ENCODE results near the gene ACTL10.
"Not testable (repeated sequence)": the region's sequence is repeated elsewhere in the genome, so short reads cannot be mapped to it uniquely, and the experiment has no call there.

Gene ACTL10

DNA sequence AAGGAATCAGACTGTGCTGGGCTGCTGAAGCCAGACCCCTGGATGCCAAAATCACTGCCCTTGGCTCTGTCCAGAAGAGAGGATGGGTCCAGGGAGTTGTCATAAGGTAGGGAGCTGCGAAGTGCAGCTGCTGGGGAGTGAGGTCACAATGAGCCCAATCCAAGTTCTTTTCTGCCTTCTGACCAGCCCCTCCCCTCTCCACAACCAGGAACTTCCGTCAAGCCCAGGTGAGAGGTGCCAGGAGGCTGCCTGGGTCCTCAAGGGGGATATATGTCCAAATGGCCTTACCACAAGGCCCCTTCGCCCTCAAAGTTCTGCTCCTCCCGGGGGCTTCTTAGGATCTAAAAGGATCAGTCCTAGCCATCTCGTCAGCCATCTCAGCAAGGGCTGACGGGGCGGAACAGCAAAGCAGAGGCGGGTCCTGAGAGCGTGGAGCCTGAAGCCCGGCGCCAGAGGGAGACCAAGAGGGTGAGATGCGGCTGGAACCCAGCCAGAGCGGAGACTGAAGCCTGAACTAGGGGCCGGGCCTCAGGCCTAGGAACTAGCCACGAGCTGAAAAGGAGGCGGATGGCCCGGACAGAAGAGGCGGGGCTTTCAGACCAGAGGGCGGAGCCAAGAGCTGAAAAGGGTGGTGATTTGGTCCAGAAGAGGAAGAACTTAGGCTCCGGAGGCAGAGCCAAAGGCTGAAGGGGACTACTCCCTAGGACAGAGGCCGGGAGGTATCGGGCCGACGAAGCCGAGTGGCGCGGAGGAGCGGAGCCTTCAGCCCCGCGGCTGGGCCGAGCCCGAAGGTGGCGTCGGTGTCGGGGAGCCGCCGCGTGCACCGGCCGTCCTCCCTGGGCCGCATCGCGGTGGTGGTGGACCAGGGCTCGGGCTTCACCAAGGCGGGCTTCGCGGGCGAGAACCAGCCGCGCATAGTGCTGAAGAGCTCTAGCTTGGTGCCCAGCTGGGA, at the start of gene ACTL10:
ACTL10 (plus strand) TSS at position 651 of the 952 bp plus-strand sequence. CDS start 555 bp downstream, outside the sequence.
- DNase-seq = peak; percentile 27 to 92 (median 83)

DNA sequence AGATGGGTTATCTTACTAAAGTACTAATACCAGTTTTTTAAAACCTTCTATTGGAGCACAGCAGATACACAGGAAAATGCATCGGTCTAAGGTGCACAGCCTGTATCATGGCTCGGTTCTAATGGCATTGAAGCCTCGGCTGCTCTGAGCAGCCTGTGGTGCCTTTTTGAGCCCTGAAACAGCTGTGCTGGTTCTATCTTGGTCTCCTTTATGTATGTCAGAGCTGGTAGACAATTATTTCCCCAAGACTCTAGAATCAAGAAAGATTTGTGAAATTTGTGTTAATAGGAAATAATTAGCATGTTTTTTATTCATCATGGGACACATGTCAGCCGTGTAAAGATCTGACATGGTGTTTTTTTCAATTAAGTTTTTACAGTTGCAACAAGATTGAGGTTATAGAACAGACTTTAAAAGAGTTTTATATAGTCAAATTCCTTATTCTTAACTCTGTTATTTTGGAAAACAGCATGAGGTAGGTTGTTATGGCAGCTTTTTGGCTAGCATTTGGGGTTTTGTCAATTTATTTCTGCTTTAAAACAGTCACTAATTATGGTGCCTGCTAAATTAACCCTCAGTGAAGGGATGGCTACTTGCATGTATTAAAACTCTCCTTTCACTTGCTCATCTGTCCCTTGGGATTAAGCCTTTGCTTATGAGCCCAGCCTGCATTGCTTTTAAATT, 44.9 kb upstream of the ACTL10 start:
- no peak for DNase-seq

- DNase-seq = no peak
Observed at GRCh38 chr20:33622705-33623365, 43.9 kb upstream of the ACTL10 start.

DNA sequence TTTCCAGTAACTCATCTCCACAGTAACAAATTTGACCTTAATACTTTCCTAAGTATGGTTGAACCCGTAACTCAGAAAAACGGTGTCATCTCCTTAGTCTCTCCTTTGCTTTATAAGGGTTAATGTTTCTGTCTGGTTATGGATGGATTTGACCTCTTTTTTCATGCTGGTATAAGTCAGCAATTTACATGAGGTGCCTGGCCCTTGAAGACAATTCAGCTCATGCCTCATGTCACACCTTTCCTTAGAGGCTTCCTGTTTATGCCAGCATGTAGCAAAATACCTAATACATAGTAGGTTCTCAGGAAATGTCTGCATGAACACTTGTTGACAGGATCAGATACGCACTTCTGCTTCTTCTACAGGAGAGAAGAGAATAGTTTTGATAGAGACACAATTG, 42.3 kb upstream of the ACTL10 start:
- no peak for DNase-seq

DNA sequence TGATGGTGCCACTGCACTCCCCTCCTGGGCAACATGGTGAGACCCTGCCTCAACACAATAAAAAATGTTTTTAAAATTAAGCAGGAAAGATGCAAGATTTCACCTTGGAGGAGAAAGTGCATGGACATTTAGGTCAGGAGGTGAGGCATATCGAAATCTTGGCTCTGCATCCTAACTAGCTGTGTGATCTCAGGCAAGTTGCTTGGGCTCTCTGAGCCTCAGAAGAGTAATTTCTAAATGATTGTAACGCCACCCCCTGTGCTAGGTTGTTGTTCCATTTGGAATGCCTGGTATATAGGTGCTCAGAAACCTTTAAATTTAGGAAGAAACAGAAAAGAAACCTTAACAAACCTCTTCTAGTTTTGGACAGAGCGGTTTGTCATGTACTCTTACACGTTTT, 40.6 kb upstream of the ACTL10 start:
- DNase-seq = no peak

- no peak for DNase-seq
Observed at GRCh38 chr20:33627577-33628216, 39.0 kb upstream of the ACTL10 start.

- no peak for DNase-seq
Observed at GRCh38 chr20:33629533-33629932, 37.2 kb upstream of the ACTL10 start.

GRCh38 chr20:33629979-33630378, 36.8 kb upstream of the ACTL10 start:
- DNase-seq = no peak

- no peak for DNase-seq
Observed at GRCh38 chr20:33630507-33630906, 36.2 kb upstream of the ACTL10 start.

- DNase-seq = not testable (repeated sequence)
Observed at GRCh38 chr20:33631910-33632309, 34.8 kb upstream of the ACTL10 start.

- DNase-seq = no peak
Observed at GRCh38 chr20:33635341-33635740, 31.4 kb upstream of the ACTL10 start.

- no peak for DNase-seq
Observed at GRCh38 chr20:33636776-33637175, 30.0 kb upstream of the ACTL10 start.

GRCh38 chr20:33640287-33640686, 26.5 kb upstream of the ACTL10 start:
- DNase-seq = no peak

GRCh38 chr20:33644313-33645071, 22.3 kb upstream of the ACTL10 start:
- DNase-seq = no peak

- DNase-seq = no peak
Observed at GRCh38 chr20:33645072-33645358, 21.7 kb upstream of the ACTL10 start.

DNA sequence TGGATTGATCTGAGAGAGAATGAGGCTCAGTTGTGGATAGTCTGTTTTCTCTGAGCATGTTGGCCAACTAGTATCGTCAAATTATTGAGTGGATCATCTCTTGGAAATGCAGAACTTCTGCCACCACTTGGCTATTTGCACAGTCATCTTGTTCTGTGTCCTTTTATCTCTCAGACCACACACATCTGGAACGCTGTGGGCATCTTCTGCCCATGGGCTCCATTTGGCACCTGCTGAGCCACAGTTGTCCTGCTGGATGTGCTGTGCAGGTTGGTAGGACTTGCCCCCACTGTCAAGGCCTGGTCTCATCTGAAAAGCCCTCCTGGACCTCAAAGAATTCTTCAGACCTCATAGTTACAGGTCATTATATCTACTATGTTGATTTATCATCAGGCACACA, 21.3 kb upstream of the ACTL10 start:
- DNase-seq = no peak

GRCh38 chr20:33646191-33646590, 20.6 kb upstream of the ACTL10 start:
- DNase-seq = no peak

DNA sequence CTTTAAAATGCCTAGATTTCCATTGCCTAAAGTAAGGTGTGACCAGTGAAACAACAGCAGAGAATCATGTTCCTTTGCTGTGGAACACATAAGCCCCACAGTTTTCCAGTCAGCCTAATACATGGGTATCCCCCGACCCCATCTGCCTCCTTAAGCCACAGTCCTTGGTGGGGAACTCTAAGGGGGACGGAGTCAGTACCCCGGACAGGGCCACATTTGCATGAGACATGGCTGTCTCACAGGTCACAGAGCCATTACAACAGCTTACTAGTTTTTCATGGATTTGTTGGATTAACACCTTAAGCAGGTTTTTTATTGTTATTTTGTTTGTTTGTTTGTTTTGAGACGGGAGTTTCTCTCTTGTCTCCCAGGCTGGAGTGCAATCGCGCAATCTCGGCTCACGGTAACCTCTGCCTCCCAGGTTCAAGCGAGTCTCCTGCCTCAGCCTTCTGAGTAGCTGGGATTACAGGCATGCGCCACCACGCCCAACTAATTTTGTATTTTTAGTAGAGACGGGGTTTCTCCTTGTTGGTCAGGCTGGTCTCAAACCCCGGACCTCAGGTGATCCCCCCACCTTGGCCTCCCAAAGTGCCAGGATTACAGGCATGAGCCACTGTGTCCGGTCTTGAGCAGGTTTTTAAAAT, 19.7 kb upstream of the ACTL10 start:
- DNase-seq = not testable (repeated sequence)

- DNase-seq = peak in 1 of 14 donors; percentile 22
Observed at GRCh38 chr20:33647603-33648395, 18.9 kb upstream of the ACTL10 start.

DNA sequence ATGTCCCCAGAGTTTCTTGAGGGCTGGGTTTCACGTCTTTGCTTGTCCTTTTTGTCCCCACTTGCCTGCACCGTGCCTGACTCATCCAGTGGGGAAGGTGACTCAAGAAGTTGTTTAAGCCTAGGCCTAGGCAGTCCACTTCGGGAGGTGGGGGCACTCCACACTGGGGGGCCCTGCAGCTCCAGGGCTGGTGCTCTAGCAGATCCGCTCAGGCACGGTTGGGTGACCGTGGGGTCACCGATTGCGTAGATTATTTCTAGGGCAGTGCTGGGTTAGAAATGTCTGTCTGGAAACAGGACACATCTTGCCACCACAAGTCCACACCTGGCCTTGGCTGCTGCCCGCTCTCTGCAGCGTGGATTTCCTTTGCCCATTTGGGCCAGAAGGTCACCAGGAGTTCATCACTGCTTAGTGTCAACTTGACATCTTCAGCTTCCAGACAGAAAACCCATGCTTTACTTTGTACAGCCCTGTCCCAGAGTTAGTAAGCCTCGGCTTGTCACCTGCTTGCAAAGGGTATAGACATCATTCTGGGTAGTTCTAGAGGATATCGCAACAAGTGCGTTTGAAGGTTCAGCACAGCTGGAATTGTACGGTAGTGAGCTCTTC, 18.2 kb upstream of the ACTL10 start:
- no peak for DNase-seq
